DMS53 treated with DMSO at 0.1 percent for 48 hours (cell line): Measurements from ENCODE around the gene CDH5.
"Not testable (repeated sequence)": the region's sequence is repeated elsewhere in the genome, so short reads cannot be mapped to it uniquely, and the experiment has no call there.

Experiments used
- DNase-seq: peaks from one replicate; lab custom pipeline; 2025; ENCODE audit not compliant: unreplicated experiment; lab: John Stamatoyannopoulos, UW

Gene CDH5

DNA sequence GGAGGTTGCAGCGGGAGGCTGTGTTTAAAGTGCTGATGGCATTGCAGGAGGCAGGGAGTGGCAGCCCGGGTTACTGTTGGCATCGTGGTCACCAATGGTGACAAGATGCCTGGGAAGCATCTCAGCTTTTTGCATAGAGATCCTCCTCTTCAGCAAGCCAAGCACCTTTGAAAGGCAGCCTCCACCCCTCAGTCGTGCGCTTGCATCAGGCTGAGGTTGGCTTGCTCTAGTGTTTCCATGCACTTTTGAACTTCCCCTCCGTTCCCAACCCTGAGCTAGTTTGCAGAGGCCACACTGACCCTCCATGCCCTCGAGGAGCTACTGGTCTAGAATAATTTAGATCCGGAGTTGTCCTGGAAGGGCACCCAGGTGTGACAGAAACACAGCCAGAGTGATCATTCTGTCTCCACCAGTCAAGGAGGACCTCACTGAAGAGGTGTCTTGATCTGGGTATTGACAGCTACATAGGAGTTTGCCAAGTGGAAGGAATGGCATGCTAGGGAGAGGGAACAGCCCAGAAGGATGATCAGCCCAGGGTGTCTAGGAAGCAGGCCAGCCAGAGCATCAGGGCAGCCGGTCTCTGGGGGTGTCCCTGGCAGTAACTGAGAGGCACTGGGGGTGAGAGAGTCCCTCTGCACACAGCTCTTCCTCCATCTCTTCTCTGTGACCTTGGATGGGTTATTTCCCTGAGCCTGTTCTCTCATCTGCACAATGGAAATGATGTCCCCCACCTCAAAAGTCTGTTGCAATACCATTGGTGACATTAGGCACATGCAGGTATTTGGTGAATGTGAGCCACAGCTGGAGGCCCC lies 68.3 kb downstream of the CDH5 start:
- no peak for DNase-seq

DNA sequence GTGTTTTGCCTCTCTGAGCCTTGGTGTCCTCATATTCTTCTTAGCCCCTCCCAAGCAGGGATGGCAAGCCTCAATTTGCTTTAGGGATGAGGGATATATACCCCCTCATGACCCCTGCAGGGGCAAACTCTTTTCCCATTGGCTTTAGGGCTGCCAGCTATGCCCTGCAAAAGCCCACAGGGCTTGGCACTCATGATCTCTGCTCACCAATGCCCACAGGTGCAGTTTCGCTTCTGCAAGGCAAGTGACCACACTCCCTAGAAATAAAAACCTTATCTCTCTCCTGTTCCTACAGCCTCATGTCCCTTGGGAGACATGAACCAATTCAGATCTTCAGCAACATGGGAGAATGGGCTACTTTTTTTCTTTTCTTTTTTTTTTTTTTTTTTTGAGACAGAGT lies 69.4 kb downstream of the CDH5 start:
- no peak for DNase-seq

DNA sequence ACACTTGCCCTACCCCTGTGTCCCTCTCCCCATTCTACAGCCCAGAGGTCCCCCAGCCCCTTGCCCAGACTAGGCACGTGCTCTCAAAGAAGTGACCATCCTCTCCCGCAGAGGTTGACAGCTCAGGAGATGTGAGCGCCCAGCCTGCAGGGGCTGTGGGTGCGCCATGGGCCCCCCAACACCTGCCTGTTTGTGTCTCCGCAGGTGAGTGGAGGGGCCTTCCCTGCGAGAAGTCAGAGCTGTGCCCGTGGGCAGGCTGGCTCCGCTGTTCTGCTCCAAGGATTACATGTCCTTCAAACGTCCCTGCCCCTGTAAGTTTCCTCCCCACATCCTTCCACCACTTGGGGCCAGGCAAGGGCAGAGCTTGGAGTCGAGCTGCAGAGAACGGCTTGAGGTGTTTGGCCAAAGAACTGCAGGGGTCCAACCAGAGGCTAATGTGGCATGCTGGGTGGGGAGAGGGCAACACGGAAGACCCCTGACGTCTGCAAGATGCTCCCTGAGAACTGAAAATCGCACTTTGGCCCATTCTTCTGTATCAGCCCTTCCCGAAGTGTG lies 71.0 kb downstream of the CDH5 start:
- no peak for DNase-seq

DNA sequence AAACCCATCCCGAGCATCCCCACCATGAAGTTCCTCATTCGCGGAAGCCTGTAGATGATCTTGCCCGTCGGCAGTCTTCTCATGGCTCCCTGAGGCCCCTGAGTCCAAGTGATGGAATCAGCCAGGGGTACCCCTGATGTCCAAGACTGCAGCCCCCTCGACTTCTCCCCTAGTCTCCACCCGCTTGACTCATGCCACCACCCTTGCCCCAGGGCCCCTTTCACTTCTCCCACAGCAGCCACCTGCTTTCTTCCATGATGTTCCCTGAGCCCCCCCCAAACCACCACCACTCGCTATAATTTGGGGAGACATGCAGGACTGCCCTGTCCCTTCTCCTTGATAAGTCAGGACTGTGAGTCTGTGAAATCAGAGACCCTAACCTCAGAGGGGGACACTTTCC lies 72.0 kb downstream of the CDH5 start:
- no peak for DNase-seq

DNA sequence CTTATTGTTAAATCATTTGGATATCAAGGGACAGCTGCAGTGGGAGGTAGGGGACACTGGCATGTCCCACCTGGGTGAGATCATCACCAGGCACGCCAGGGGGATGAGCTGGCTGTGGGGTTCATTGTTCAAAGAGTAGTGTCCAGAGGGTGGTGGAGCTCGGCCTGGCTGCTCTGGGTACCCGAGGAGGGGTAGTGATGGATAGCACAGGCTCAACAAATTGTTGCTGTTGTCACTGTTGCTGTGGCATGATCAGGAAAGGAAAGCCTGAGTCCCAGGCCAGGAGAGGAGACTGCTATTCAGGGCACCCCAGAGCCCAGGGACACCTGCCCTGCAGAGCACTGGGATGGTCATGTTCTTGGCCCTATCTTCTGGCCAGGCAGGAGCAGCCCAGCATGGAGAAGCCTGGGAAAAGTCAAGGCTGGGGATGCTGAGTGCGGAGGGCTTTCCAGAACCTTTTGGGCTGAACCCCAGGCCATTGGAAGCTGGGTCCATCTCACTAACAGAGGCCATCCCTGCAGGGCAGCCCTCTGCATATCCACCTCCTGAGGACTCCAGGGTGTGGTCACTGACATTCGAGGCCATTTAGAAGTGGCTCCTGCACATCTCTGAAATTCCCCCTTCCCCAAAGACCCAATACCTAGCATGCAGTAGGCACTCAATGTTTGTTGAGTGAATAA lies 72.7 kb downstream of the CDH5 start:
- no peak for DNase-seq

DNA sequence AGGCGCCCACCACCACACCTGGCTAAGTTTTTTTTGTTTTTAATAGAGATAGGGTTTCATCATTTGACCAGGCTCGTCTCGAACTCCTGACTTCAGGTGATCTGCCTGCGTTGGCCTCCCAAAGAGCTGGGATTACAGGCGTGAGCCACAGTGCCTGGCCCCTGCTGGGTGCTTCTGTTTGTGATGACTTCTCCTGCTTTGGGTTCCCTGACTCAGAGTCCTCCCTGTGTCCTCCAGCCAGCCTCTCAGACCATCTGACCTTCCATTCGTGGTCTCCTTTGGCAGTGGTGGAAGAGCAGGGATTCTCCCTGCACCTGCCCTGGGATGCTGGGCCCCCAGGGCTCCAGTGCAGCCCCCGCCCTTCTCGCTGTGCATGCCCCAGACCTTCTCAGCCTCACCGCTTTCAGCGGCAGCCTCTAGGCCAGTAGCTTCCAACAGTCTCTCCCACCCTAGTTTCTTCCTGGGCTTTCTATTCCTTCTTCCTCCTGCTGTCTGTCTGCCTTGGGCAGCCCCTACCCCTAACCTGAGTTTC lies 73.8 kb downstream of the CDH5 start:
- no peak for DNase-seq

DNA sequence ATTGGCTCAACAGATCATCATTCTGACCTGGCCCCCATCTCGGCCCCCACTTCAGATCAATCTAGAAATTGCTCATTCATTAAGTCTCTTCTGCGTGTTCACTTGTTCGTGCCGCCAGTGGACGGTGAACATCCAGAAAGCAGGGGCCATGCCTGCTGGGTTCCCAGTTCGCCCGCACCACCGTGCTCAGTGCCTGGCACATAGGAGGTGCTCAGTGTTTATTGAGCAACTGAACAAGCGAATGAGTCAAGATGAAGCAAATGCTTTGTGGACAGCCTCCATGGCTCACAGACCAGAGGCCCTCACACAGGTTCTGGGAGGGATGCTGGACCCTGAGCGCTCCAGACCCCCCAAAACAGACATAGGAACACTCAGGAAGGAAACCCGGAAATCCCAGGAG lies 74.5 kb downstream of the CDH5 start:
- no peak for DNase-seq

DNA sequence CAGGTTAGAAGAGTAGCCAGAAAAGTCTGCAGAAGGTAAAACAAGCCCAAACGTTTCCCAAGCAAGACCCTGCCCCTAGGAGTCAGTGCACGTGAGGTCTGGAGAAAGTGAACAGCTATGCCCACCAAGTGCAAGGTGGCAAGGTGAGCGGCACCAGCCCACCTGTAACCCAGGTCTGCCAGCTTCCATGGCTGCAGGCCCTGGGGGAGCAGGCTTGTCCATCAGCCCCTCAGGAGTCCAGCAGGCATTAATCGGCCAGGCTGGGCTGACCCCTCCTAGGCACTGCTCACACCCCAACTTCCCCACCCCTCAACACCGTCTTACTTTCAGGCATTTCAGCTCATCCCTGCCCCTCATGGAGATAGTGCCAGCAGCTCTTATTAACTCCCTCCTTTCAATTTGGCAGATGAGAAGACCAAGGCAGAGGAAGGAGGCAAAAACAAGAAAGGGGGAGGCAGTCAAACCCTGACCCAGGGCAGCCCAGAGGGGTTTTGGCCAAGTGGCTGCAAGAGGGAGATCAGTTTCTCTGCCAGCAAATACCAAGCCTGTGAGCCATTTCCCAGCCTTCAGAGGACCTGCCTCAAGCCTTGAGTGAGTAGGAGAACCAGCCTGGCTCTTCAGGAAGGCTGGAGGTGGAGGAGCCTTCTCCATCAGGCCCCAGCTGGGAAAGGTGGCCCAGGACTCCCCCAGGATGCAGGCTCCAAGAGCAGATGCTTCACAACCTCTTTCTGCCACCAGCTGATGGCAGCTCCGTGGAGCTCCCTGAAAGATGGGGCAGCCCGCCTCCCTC lies 75.3 kb downstream of the CDH5 start:
- DNase-seq = no peak

DNA sequence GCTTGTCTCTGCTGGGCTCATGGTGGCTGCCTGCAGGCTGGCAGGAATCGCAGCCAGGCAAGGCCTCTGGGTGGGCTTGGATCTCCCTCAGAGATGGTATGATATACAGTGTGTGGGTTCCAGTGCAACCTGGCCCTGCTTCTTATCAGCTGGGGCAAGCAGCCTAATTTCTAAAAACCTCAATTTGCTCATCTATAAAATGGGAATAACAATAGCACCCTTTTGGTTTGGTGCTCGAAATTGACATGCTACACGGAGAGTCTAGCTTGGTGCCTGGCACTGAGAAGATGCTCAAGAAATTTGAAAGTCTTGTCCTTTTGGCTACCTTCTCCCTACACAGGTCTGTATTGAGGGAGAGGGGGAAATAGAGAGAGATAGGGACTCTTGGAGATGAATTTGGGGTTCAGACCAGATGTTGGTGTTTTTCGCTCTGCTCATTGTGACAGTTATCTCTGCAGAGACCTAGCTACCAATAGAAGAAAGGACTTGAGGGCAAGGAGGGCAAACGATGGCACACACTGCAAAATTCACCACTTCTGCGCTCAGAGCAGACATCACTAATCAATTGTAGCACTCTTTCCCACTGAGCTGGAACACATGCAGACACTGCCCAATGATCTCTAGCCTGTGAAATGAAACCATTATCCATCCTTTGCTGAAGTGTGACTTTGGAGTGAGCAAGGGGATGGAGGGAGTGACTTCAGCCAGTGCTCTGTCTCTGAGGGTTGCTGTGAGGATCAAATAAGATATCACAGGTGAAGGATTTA lies 76.2 kb downstream of the CDH5 start:
- no peak for DNase-seq

DNA sequence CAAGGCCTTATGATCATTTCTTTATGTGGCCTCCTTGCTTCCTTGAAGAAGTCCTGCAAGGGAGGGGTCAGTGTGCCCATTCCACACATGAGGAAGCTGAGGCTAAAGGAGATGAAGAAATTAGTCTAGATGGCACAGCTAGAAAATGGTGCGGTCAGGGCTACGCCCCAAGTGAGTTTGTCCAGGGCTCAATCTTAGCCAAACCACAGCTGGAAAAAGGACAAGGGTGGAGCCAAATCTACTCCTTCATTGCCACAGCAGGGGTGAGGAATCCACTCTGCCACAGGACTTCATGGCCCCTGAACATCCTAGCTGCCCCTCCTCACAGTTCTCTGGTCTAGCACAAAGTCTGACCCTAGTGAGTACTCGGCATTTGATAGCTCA lies 76.8 kb downstream of the CDH5 start:
- DNase-seq = no peak

DNA sequence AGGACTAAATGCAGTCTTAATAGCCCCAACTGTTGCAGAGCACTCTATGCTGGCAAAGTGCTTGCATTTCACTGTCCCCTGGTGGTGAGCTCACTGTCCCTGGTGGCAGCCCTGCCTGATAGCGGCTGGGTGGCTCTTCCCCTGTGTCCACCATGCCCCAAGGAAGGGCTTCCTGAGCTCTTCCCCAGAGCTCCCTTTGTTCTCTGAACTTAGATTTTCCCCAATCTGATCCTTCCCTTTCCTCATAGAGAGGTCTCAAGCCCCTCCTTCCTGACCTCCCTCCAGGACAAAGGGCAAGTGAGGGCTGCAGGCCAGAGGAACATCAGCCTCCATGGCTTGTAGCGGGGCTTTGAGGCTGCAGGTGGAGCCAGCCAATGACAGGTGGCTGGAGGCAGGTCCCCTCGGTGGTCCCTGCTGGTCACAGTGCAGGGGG lies 77.6 kb downstream of the CDH5 start:
- no peak for DNase-seq

DNA sequence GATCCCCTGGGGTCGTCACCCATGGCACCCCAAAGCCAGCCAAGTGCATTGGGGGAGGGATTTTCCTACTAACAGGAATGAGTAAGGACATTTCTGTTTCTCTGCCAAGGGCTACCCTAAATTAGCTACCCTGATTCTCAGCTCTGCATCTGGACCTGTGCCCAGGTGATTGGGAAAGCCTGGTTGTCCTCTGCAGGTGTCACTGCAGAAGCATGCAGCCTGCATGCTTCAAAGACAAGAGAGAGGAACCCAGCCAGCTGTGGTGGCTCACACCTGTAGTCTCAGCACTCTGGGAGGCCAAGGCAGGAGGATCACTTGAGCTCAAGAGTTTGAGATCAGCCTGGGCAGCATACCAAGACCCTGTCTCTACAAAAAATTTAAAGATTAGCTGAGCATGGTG lies 80.2 kb downstream of the CDH5 start:
- no peak for DNase-seq

DNA sequence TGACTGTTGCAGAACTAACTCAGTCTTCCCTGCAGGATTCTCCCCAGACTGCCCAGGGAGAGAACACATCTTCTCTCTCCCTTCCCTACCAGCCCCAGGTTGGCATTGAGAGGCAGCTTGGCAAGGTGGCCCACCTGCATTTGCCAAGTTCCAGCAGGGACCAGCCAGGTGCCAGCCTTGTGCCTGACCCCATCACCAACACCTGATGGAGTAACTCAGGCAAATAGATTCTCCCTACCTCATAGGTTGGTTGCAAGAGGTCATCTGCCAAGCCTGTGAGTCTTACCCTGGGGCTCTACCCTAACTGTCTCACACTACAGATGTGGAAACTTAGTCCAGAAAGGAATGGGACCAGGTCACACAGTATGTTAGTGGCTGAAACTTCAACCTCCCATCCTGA lies 81.0 kb downstream of the CDH5 start:
- DNase-seq = no peak

DNA sequence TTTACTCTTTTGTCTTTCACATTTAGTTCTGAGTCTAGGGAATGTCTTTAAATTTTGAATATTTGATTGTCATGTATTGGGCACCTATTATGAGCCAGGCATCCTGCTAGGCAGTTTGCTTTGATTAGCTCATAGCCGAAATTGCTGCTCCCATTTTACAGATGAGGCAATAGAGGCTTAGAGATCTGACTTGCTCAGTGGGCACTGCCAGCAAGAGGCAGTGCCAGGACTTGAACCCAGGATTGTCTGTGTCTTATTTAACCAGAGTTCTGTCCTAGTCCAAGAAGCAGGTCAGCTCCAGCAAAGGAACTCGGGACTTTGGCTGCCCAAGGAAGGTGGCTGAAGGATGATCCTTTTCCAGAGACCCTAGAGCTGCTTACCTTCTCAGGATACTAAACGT lies 85.1 kb downstream of the CDH5 start:
- DNase-seq = no peak

DNA sequence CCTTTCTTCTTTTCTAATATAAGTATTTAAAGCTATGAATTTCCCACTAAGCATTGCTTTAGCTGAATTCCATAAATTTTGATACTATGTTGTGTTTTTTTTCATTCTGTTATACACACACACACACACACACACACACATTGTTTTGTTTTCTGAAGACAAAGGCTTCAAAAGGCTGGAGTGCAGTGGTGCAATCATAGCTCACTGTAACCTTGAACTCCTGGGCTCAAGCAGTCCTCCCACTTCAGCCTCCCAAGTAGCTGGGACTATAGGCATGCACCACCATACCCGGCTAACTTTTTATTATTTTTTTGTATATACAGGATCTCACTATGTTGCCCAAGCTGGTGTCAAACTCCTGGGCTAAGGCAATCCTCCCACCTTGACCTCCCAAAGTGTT lies 86.7 kb downstream of the CDH5 start:
- not testable (repeated sequence) for DNase-seq
